Activated T-cell treated with anti-CD3 and anti-CD28 coated beads, Interleukin-2, amount 50 U/mL, for 72 hours (primary cell): Measurements from ENCODE around the gene PSMA4. TPM values are rescaled to one million over a fixed set of nuclear protein-coding genes. Genes with fewer than 3 reads are reported as not detected.

Experiments used
- ATAC-seq, 2 donors: fragments of 150-1000 bp; cut with Tn5 transposase; replicated peaks in 1 of 2; 2 replicates each; pipeline ENCODE4 v1.10.0; 2021; ENCODE audit warnings: moderate library complexity in 2 of 2, mild to moderate bottlenecking in 1 of 2
- DNase-seq, 2 donors: peaks; one replicate each; pipeline ENCODE4 v3.0.0; 2021 to 2022; ENCODE audit warnings: mixed read lengths in 1 of 2
- H3K27ac Mint-ChIP-seq: one replicate; pipeline ENCODE4 v1.8.0; 2022; ENCODE audit warnings: mild to moderate bottlenecking, moderate library complexity, mixed read lengths
- H3K27me3 Mint-ChIP-seq: one replicate; pipeline ENCODE4 v1.8.0; 2022; ENCODE audit warnings: low read depth, mixed read lengths
- H3K36me3 Mint-ChIP-seq, 2 donors: one replicate each; pipeline ENCODE4 v1.8.0; 2022; ENCODE audit warnings: mixed read lengths in 2 of 2, mild to moderate bottlenecking in 1 of 2; ENCODE audit not compliant: insufficient read depth in 2 of 2
- H3K4me1 Mint-ChIP-seq: one replicate; pipeline ENCODE4 v1.8.0; 2022; ENCODE audit warnings: low read depth, mixed read lengths
- H3K4me3 Mint-ChIP-seq, 2 donors: one replicate each; pipeline ENCODE4 v1.8.0; 2022; ENCODE audit warnings: mild to moderate bottlenecking in 2 of 2, mixed read lengths in 2 of 2, moderate library complexity in 2 of 2
- H3K9me3 Mint-ChIP-seq, 2 donors: one replicate each; pipeline ENCODE4 v1.8.0; 2022; ENCODE audit warnings: mixed read lengths in 2 of 2
- total RNA-seq, 2 donors: library from RNA; stranded (reverse); gene quantifications; one replicate each; pipeline ENCODE4 v1.2.3, GENCODE V29; 2022

The PSMA4 gene
- total RNA-seq, 2 donors from 2014 or later: 207 to 216 TPM

DNA sequence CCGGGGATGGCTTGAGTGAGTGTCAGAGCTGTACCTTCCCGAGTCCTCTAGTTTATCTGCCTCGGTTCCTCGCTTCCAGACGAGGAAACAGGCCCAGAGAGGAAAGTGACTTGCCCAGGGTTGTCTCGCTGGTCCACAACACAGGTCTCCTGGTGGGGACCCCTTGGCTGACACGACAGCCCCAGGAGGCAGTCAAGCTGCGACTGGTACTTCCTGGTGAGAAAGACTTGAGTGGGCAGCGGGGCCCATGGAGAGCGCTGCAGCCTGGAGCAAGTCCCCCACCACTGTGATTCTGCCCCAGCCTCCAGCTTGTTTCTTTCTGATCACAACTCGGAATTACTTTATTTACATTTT, 24.5 kb downstream of the PSMA4 start:
- H3K27ac Mint-ChIP-seq: peak overlapping the region; percentile 60
- peaks cover 26% of the 10 kb centered on the region for H3K27me3 Mint-ChIP-seq
- peak in 1 of 2 donors; percentile 7 for DNase-seq
- H3K4me1 Mint-ChIP-seq: peaks cover 30% of the 10 kb centered on the region
- H3K36me3 Mint-ChIP-seq: no peaks in the 10 kb centered on the region
- peak overlapping the region; percentile 85 to 95 for H3K4me3 Mint-ChIP-seq
- no peaks in the 10 kb centered on the region for H3K9me3 Mint-ChIP-seq
- peak; percentile 12 to 21 for ATAC-seq

DNA sequence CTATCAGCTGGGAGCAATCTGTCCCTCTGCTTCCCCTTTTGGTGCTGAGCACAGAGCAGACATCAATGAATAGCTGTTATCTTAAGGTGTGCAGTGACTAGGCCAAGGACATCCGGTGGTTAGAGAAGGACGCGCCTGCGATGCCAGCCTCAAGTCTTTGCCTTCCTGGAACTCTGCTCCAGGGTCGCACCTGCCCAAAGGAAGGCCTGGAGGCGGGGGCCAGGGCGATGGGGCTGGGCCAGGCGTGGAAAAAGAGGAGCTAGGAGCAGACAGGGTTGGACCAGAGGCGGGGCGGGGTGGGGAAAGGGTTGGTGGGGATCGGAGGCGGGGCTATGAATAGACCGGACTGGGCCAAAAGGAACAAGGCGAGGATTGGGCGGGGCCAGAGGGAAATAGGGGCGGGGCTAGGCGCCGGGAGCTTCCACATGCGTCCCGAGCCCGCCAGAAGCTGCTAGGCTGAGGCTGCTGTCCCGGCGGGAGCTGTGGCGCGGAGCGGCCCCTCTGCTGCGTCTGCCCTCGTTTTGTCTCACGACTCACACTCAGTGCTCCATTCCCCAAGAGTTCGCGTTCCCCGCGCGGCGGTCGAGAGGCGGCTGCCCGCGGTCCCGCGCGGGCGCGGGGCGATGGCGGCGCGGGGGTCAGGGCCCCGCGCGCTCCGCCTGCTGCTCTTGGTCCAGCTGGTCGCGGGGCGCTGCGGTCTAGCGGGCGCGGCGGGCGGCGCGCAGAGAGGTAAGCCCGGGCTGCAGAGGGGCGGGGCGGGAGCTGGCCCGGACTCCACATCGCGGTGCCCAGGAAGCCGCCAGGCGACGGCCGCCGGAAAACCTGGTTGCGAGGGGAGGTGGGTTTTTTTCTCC, 25.1 kb downstream of the PSMA4 start, which contains the start of gene CHRNA5:
Gene CHRNA5 (plus strand): TSS at position 424 of the 854 bp plus-strand sequence. CDS start 200 bp downstream, at position 624.
- H3K4me3 Mint-ChIP-seq: peak within 1 kb of the TSS; percentile 85 to 95
- DNase-seq (peak; percentile 49 to 83), ATAC-seq (peak; percentile 83 to 85)
- H3K27me3 Mint-ChIP-seq: peaks cover 26% of the 10 kb centered on the region
- peak within 1 kb of the TSS; percentile 60 for H3K27ac Mint-ChIP-seq
- no peaks in the 10 kb centered on the region for H3K9me3 Mint-ChIP-seq
- peaks cover 30% of the 10 kb centered on the region for H3K4me1 Mint-ChIP-seq
- H3K36me3 Mint-ChIP-seq: no peaks in the 10 kb centered on the region

DNA sequence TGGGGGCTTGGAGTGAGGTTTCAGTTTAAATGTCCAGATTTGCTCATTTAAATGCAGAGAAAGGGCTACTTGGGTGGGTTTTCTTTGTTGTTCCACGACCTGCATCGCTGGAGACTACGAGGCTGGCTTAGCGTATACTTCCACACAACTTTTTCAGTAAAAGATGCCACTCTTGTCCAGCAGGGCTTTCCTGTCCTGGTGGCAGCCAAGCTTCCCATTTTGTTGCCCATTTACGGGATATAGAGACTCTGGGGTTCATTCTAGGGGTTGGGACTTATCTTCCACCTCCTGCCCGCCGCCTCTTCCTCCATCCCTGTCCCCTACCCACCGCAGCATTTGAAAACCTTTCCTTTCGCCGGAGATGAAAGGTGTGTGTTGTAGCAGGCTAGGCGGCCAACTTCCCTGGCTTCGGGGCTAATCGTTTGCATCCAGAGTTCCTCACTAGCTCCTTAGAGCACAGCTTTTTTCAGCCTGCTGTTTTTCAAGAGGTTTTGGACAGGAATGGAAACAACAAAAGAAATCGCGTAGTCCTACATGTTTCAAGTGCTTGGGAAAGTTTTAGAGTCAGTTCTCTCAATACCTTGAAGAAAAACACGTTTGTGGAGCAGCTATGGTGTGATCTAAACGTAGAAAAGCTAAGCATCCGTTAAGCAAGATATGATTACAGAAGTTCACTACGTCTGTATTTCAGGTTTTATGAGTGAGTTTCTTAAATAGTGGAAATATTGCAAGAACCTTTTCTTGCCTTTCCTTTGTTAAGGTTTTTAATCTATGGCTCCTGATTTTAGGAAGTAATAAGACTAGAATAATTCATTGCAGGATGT, 25.9 kb downstream of the PSMA4 start:
- Mint-ChIP-seq H3K36me3 (no peaks in the 10 kb centered on the region), H3K27me3 (peaks cover 26% of the 10 kb centered on the region), H3K9me3 (no peaks in the 10 kb centered on the region), H3K27ac (no peak overlapping the region), H3K4me1 (peaks cover 30% of the 10 kb centered on the region), H3K4me3 (peak overlapping the region; percentile 85 to 95)
- DNase-seq: peak in 1 of 2 donors; percentile 9
- ATAC-seq: peak in 1 of 2 donors; percentile 19

DNA sequence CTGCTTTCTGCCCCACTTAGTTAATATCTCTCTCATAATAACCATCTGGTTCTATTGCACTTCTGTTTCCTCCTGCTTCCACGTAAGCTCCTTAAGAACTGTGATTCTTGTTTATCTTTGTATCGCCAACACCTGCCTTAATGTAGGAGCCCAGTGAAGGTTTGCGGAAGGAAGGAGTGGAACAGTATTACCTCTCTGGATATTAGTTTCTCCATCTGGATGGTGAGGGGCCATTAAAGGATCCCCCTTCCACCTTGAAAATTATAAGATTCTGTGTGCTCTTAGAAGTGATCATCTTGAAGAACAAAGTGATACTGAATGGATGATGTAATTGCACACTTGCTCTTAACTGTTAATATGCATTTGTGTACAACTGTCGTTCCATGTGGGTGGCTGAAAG, 27.3 kb downstream of the PSMA4 start:
- Mint-ChIP-seq H3K4me1 (peaks cover 30% of the 10 kb centered on the region), H3K9me3 (no peaks in the 10 kb centered on the region), H3K36me3 (no peaks in the 10 kb centered on the region), H3K4me3 (peak overlapping the region in 1 of 2 donors; percentile 15), H3K27me3 (peaks cover 26% of the 10 kb centered on the region), H3K27ac (no peak overlapping the region)
- ATAC-seq (no peak), DNase-seq (no peak)

DNA sequence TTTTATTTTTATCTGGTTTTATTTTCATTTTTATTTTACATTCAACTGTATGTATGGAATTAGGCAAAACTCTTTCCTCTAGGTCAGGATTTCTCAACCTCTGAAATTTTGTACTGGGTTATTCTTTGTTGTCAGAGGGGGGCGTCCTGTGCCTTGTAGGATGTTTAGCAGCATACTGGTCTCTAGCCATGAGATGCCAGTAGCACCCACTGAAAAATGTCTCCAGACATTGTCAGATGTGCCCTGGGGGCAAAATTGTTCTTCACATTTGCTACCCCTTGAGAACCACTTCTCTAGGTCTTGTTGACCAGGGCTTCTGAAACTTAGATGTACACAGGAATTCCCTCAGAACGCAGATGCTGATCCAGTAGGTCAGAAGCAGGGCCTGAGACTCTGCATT, 30.5 kb downstream of the PSMA4 start:
- no peaks in the 10 kb centered on the region for H3K9me3 Mint-ChIP-seq
- ATAC-seq (no peak), DNase-seq (no peak)
- H3K36me3 Mint-ChIP-seq: no peaks in the 10 kb centered on the region
- no peak overlapping the region for H3K4me3 Mint-ChIP-seq
- H3K4me1 Mint-ChIP-seq: peaks cover 18% of the 10 kb centered on the region
- no peak overlapping the region for H3K27ac Mint-ChIP-seq
- H3K27me3 Mint-ChIP-seq: peaks cover 26% of the 10 kb centered on the region

DNA sequence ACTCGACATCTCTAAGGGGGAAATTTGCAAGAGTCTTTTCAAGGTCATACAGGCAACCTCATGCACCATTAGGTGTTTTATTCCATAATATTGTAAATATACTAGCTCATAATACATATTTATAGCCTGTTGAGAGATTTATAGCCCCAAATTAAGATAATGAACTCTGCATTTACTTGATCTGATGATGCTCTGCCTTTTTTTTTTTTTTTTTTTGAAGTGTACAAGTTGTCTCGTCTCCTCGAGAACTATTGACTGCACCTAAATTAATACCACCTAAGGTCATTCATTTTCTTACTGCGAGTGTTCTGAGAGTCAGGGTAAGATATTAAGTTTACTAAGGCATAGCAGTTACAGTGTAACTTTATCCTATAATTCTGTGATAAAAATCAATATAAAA, 31.1 kb downstream of the PSMA4 start:
- Mint-ChIP-seq H3K27ac (no peak overlapping the region), H3K36me3 (no peaks in the 10 kb centered on the region), H3K4me3 (no peak overlapping the region), H3K4me1 (peaks cover 12% of the 10 kb centered on the region), H3K27me3 (peaks cover 19% of the 10 kb centered on the region), H3K9me3 (no peaks in the 10 kb centered on the region)
- no peak for DNase-seq
- ATAC-seq: no peak

- Mint-ChIP-seq H3K4me3 (no peak overlapping the region), H3K36me3 (no peaks in the 10 kb centered on the region), H3K9me3 (no peaks in the 10 kb centered on the region), H3K27me3 (peaks cover 5% of the 10 kb centered on the region), H3K4me1 (no peaks in the 10 kb centered on the region), H3K27ac (no peak overlapping the region)
- ATAC-seq (no peak), DNase-seq (no peak)
Observed at GRCh38 chr15:78573416-78573815, 33.2 kb downstream of the PSMA4 start.

DNA sequence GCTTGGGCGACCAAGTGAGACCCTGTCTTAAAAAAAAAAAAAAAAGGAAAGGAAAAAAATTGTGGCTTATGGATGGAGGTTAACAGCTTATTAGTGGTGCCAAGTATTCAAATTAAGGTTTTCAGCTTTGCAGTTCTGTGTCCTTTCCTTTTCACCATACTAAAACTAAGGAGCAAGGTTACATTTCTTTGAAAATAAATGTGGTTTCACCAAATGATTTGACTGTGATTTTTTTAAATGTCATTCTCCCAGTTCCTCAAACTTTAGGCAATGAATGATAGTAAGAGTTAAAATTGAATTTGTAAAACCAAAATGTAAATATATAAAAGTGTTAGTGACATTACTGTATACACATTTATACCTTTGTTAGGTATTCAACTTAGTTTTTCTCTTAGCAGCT, 34.7 kb downstream of the PSMA4 start:
- no peaks in the 10 kb centered on the region for H3K27me3 Mint-ChIP-seq
- H3K27ac Mint-ChIP-seq: no peak overlapping the region
- H3K36me3 Mint-ChIP-seq: no peaks in the 10 kb centered on the region
- no peak overlapping the region for H3K4me3 Mint-ChIP-seq
- DNase-seq (no peak), ATAC-seq (no peak)
- H3K9me3 Mint-ChIP-seq: no peaks in the 10 kb centered on the region
- no peaks in the 10 kb centered on the region for H3K4me1 Mint-ChIP-seq

DNA sequence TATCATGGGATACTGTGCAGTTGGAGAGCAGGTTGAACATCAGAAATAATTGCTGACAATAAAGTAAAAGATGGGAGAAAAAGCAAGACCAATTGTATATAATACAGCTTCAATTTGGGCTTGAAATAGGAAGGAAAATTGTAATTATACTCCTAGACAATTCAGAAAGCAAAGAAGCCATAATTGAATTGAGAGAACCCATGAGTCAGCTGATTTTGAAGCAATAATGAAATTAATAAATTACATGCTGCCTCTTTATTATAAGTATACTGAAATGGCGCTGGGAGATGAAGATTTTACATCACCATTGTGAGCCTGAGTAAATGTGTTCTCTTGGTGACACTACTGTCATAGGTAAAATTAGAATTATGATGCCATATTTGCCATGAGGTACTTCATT, 57.3 kb downstream of the PSMA4 start:
- Mint-ChIP-seq H3K4me1 (no peaks in the 10 kb centered on the region), H3K27me3 (no peaks in the 10 kb centered on the region), H3K9me3 (no peaks in the 10 kb centered on the region), H3K27ac (no peak overlapping the region), H3K4me3 (no peak overlapping the region), H3K36me3 (no peaks in the 10 kb centered on the region)
- DNase-seq (no peak), ATAC-seq (no peak)

DNA sequence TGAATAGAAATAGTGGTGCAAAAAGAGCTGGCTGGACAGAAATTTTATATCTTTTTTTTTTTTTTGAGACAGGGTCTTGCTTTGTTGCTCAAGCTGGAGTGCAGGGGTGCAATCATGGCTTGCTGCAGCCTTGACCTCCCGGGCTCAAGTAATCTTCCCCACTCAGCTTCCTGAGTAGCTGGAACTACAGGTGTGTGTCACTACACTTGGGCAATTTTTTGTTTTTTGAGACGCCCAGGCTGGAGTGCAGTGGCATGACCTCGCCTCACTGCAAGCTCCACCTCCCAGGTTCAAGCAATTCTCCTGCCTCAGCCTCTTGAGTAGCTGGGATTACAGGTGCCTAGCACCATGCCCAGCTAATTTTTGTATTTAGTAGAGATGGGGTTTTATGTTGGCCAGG, 58.1 kb downstream of the PSMA4 start:
- Mint-ChIP-seq H3K4me3 (no peak overlapping the region), H3K4me1 (no peaks in the 10 kb centered on the region), H3K36me3 (no peaks in the 10 kb centered on the region), H3K9me3 (no peaks in the 10 kb centered on the region), H3K27me3 (no peaks in the 10 kb centered on the region), H3K27ac (no peak overlapping the region)
- ATAC-seq (no peak), DNase-seq (no peak)

DNA sequence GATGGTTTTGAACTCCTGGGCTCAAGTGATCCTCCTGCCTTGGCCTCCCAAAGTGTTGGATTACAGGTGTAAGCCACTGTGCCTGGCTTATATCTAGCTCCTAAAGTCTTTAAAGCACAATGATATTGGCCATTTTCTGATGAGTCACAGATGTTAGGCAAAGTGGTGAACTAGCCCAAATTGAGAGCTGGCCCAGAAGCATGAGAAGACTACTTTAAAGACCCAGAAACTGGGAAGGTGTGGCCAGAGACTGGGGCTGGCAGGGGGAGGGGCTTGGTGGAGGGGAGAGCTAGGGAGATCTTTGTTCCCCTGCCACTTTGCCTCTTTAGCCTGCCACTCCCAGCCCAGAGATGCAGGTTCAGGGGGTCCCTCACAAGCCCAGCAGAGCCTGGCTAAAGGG, 58.9 kb downstream of the PSMA4 start:
- H3K9me3 Mint-ChIP-seq: no peaks in the 10 kb centered on the region
- H3K27ac Mint-ChIP-seq: no peak overlapping the region
- no peaks in the 10 kb centered on the region for H3K36me3 Mint-ChIP-seq

More for the DNA sequence above, 58.9 kb downstream of the PSMA4 start:
- no peak overlapping the region for H3K4me3 Mint-ChIP-seq
- DNase-seq (no peak), ATAC-seq (no peak)
- no peaks in the 10 kb centered on the region for H3K27me3 Mint-ChIP-seq
- no peaks in the 10 kb centered on the region for H3K4me1 Mint-ChIP-seq
